Neural cell (in vitro differentiated cells): ENCODE results near the gene MGAM2. TPM values are rescaled to one million over a fixed set of nuclear protein-coding genes. Genes with fewer than 3 reads are reported as not detected.

ENCODE experiments used
- H2AFZ ChIP-seq: fragments of 200-600, 300-800 bp; sonication (generic), shearing (Covaris generic); 2 replicates; pipeline ENCODE4 v1.6.0; 2014; ENCODE audit warnings: low read depth, mild to moderate bottlenecking, antibody characterized with exemption, low read length, moderate library complexity
- H3F3A ChIP-seq: fragments of 200-600 bp; shearing (Covaris generic); 2 replicates; pipeline ENCODE4 v1.6.1; 2016; ENCODE audit warnings: mild to moderate bottlenecking, moderate library complexity, mixed read lengths, antibody characterized with exemption, low read length; ENCODE audit not compliant: insufficient read depth, poor library complexity, severe bottlenecking
- H3K27ac ChIP-seq: fragments of 200-600, 300-800 bp; sonication (generic), shearing (Covaris generic); 2 replicates; pipeline ENCODE4 v1.5.1; 2014; ENCODE audit warnings: mild to moderate bottlenecking, low read length, moderate library complexity
- H3K27me3 ChIP-seq: fragments of 300-800, 200-600 bp; sonication (generic), shearing (Covaris generic); 2 replicates; pipeline ENCODE4 v1.6.0; 2014; ENCODE audit warnings: mild to moderate bottlenecking, low read depth, low read length, moderate library complexity; ENCODE audit not compliant: insufficient read depth
- H3K36me3 ChIP-seq: fragments of 300-800, 200-600 bp; sonication (generic), shearing (Covaris generic); 2 replicates; pipeline ENCODE4 v1.5.1; 2014; ENCODE audit warnings: mild to moderate bottlenecking, antibody characterized with exemption, low read length, moderate library complexity; ENCODE audit not compliant: insufficient read depth
- H3K4me2 ChIP-seq: fragments of 300-800, 200-600 bp; sonication (generic), shearing (Covaris generic); 2 replicates; pipeline ENCODE4 v1.6.0; 2014; ENCODE audit warnings: mild to moderate bottlenecking, low read length
- H3K4me3 ChIP-seq: fragments of 300-800, 200-600 bp; sonication (generic), shearing (Covaris generic); 2 replicates; pipeline ENCODE4 v1.5.1; 2014; ENCODE audit warnings: mild to moderate bottlenecking, low read length, moderate library complexity
- H3K79me2 ChIP-seq: fragments of 200-600 bp; shearing (Covaris generic); replicated peaks from 2 replicates; pipeline ENCODE4 v1.6.0; 2014; ENCODE audit warnings: mild to moderate bottlenecking, low read length, moderate library complexity; ENCODE audit not compliant: insufficient read depth
- H3K9ac ChIP-seq: fragments of 300-800, 200-600 bp; sonication (generic), shearing (Covaris generic); 2 replicates; pipeline ENCODE4 v1.6.1; 2016; ENCODE audit warnings: mild to moderate bottlenecking, low read length, mixed read lengths
- H3K9me2 ChIP-seq: fragments of 200-600 bp; shearing (Covaris generic); 2 replicates; pipeline ENCODE4 v1.6.1; 2016; ENCODE audit warnings: mild to moderate bottlenecking, low read length, mixed read lengths; ENCODE audit not compliant: insufficient read depth
- H3K9me3 ChIP-seq: fragments of 200-600, 300-800 bp; sonication (generic), shearing (Covaris generic); 2 replicates; pipeline ENCODE4 v1.6.1; 2016; ENCODE audit warnings: mild to moderate bottlenecking, mixed run types, low read length, moderate library complexity, mixed read lengths
- H4K20me1 ChIP-seq: fragments of 200-600 bp; shearing (Covaris generic); 2 replicates; pipeline ENCODE4 v1.6.1; 2016; ENCODE audit warnings: mild to moderate bottlenecking, mixed run types; ENCODE audit not compliant: insufficient read depth
- EP300 ChIP-seq: fragments of 450-650 bp; conservative IDR thresholded peaks from 2 replicates; pipeline ENCODE4 v1.6.1; 2014; ENCODE audit warnings: antibody characterized with exemption, mild to moderate bottlenecking, moderate library complexity; ENCODE audit not compliant: poor library complexity, severe bottlenecking
- EZH2 ChIP-seq: fragments of 200-600, 300-800 bp; shearing (Covaris generic), sonication (generic); IDR thresholded peaks from 2 replicates; pipeline ENCODE4 v1.6.1; 2014; ENCODE audit warnings: antibody characterized with exemption, low read length, borderline replicate concordance, mild to moderate bottlenecking; ENCODE audit not compliant: insufficient read depth, poor library complexity, severe bottlenecking
- MXI1 ChIP-seq: fragments of 450-650 bp; conservative IDR thresholded peaks from 2 replicates; pipeline ENCODE4 v1.6.1; 2014; ENCODE audit warnings: antibody characterized with exemption, mild to moderate bottlenecking; ENCODE audit not compliant: poor library complexity, severe bottlenecking
- POLR2AphosphoS5 ChIP-seq: IDR thresholded peaks from 2 replicates; pipeline ENCODE4 v1.6.1; 2012
- RAD21 ChIP-seq: fragments of 450-650 bp; conservative IDR thresholded peaks from 2 replicates; pipeline ENCODE4 v1.6.1; 2014; ENCODE audit warnings: antibody characterized with exemption, mild to moderate bottlenecking, moderate library complexity
- SMC3 ChIP-seq: fragments of 450-650 bp; conservative IDR thresholded peaks from 2 replicates; pipeline ENCODE4 v1.6.1; 2014; ENCODE audit warnings: antibody characterized with exemption, mild to moderate bottlenecking, moderate library complexity; ENCODE audit not compliant: poor library complexity
- TAF1 ChIP-seq: IDR thresholded peaks from 2 replicates; pipeline ENCODE4 v1.6.1; 2012; ENCODE audit warnings: low read depth
- polyA plus RNA-seq: library from polyadenylated mRNA; depleted of rRNA; stranded (reverse); fragments of >200 nt; gene quantifications from 2 replicates; pipeline ENCODE4 v1.2.3, GENCODE V29; 2014
- TF ChIP-seq, protein P1 (sequence below): fragments of 450-650 bp; IDR thresholded peaks from 2 replicates; pipeline ENCODE4 v1.5.1; 2014; ENCODE audit warnings: antibody characterized with exemption, mild to moderate bottlenecking, moderate library complexity; ENCODE audit not compliant: poor library complexity, severe bottlenecking
- TF ChIP-seq, protein P2 (sequence below): IDR thresholded peaks from 2 replicates; pipeline ENCODE4 v1.6.1; 2012; ENCODE audit warnings: borderline replicate concordance

The MGAM2 gene
- polyA plus RNA-seq, 1 donor from 2014 or later: 0.76 TPM

DNA sequence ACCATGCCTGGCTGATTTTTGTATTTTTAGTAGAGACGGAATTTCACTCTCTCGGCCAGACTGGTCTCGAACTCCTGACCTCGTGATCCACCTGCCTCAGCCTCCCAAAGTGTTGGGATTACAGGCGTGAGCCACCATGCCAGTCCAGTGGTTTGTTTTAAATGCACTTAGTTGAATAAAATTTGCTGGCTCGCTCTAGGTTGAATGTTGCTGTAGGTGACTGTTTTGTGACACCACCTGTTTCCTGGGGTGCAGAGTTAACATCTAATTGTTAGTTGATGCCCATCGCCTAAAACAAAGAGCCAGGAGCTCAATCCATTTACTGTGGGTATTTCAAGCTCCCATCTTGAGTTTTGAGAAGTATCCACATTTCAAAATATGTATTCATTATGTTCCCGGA lies 31.2 kb downstream of the MGAM2 start:
- H3K9ac ChIP-seq: no peak overlapping the region
- H3K4me2 ChIP-seq: no peak overlapping the region
- no peaks in the 10 kb centered on the region for H4K20me1 ChIP-seq
- no peaks in the 10 kb centered on the region for H3K9me3 ChIP-seq
- no peak overlapping the region for H3K27ac ChIP-seq
- H3K9me2 ChIP-seq: no peaks in the 10 kb centered on the region
- H3K36me3 ChIP-seq: no peaks in the 10 kb centered on the region
- no peak overlapping the region for H3K4me3 ChIP-seq
- no peaks in the 10 kb centered on the region for H3K79me2 ChIP-seq
- H3F3A ChIP-seq: no peaks in the 10 kb centered on the region
- no peaks in the 10 kb centered on the region for H3K27me3 ChIP-seq
- H2AFZ ChIP-seq: no peak overlapping the region
- TF ChIP-seq, protein P1, sequence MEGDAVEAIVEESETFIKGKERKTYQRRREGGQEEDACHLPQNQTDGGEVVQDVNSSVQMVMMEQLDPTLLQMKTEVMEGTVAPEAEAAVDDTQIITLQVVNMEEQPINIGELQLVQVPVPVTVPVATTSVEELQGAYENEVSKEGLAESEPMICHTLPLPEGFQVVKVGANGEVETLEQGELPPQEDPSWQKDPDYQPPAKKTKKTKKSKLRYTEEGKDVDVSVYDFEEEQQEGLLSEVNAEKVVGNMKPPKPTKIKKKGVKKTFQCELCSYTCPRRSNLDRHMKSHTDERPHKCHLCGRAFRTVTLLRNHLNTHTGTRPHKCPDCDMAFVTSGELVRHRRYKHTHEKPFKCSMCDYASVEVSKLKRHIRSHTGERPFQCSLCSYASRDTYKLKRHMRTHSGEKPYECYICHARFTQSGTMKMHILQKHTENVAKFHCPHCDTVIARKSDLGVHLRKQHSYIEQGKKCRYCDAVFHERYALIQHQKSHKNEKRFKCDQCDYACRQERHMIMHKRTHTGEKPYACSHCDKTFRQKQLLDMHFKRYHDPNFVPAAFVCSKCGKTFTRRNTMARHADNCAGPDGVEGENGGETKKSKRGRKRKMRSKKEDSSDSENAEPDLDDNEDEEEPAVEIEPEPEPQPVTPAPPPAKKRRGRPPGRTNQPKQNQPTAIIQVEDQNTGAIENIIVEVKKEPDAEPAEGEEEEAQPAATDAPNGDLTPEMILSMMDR: no peak
- TF ChIP-seq MXI1: no peak
- no peak for TF ChIP-seq EZH2
- no peak for TF ChIP-seq SMC3
- TF ChIP-seq TAF1: no peak
- no peak for TF ChIP-seq RAD21
- TF ChIP-seq, protein P2, sequence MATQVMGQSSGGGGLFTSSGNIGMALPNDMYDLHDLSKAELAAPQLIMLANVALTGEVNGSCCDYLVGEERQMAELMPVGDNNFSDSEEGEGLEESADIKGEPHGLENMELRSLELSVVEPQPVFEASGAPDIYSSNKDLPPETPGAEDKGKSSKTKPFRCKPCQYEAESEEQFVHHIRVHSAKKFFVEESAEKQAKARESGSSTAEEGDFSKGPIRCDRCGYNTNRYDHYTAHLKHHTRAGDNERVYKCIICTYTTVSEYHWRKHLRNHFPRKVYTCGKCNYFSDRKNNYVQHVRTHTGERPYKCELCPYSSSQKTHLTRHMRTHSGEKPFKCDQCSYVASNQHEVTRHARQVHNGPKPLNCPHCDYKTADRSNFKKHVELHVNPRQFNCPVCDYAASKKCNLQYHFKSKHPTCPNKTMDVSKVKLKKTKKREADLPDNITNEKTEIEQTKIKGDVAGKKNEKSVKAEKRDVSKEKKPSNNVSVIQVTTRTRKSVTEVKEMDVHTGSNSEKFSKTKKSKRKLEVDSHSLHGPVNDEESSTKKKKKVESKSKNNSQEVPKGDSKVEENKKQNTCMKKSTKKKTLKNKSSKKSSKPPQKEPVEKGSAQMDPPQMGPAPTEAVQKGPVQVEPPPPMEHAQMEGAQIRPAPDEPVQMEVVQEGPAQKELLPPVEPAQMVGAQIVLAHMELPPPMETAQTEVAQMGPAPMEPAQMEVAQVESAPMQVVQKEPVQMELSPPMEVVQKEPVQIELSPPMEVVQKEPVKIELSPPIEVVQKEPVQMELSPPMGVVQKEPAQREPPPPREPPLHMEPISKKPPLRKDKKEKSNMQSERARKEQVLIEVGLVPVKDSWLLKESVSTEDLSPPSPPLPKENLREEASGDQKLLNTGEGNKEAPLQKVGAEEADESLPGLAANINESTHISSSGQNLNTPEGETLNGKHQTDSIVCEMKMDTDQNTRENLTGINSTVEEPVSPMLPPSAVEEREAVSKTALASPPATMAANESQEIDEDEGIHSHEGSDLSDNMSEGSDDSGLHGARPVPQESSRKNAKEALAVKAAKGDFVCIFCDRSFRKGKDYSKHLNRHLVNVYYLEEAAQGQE: no peak
- TF ChIP-seq POLR2AphosphoS5: no peak
- no peak for TF ChIP-seq EP300

DNA sequence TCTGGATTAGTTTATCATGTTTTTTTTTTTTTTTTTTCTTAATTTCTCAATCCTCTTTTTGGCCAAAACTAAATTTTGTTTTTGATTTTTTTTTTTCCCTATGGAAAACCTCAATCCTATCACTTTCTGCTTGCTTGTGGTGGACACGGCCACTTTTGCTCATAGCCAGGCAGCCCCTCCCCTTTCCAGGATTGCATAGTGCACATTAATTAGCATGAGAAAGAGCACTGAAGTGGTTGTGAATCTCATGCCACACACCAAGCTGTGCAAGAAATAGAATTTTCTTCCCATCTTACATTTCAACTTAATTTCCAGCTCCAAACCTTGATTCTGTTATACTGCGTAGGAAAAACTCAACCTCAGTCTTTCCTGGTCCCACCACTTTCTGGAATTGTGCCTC lies 34.6 kb downstream of the MGAM2 start:
- Histone ChIP-seq H3K4me2 (no peak overlapping the region), H3F3A (no peaks in the 10 kb centered on the region), H3K27me3 (no peaks in the 10 kb centered on the region), H3K9ac (no peak overlapping the region), H3K4me3 (no peak overlapping the region), H2AFZ (no peak overlapping the region), H3K9me2 (no peaks in the 10 kb centered on the region), H3K79me2 (no peaks in the 10 kb centered on the region), H3K9me3 (no peaks in the 10 kb centered on the region), H3K36me3 (no peaks in the 10 kb centered on the region), H3K27ac (no peak overlapping the region), H4K20me1 (no peaks in the 10 kb centered on the region)
- TF ChIP-seq EZH2: no peak
- no peak for TF ChIP-seq SMC3
- TF ChIP-seq, protein P1: no peak
- TF ChIP-seq, protein P2: no peak
- TF ChIP-seq TAF1: no peak
- TF ChIP-seq RAD21: no peak
- TF ChIP-seq MXI1: no peak
- TF ChIP-seq EP300: no peak
- TF ChIP-seq POLR2AphosphoS5: no peak
